Measurements from ENCODE around the gene SOX18. TPM values are rescaled to one million over a fixed set of nuclear protein-coding genes. Genes with fewer than 3 reads are reported as not detected.

The SOX18 gene
- total and polyA plus RNA-seq, 2 of the 13 experiments (the other 11 are each of a cell fraction or from before 2014, with no cell fraction given), result 1.6 to 1.9 TPM

DNA sequence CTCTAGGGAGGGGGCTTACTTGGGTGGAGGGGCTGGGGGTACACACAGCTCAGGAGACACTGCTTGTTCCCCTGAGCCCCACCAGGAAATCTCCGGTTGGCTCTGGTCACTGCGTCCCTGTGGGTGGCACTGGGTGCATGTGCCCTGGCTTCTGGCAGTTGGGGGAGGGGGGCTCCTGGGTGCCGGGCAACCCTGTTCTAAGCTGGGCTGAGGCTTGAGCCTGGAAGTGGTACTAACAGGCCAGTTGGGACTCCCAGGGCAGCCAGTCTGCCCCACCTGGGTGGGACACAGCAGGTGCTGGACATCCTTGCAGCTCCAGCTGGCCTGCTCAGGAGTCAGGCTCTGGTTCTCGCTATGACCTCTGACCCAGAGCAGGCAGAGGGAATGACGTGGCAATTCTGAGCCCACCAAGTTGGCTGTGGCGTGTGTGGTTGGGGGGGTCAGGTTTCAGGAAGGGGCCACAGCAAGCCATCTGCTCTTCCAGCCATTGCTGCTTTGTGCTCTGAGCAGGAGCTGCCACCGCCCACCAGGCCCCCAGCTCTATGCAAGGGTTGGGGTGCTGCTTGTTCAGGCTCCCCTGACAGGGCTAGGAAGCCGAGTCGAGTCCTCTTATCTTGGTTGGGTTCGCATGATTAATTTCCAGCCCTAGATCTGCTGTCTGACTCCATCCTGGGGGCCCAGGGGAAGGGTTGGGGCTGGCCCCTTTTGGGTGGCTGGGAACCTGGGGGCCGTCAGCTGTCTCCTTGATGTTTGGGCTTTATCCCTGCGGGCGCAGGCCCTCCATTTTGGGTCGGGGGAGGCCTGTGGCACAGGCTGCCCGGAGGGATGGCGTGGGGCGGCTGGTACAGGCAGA lies 12.9 kb downstream of the SOX18 start (continued):
- TF ChIP-seq, protein P1, sequence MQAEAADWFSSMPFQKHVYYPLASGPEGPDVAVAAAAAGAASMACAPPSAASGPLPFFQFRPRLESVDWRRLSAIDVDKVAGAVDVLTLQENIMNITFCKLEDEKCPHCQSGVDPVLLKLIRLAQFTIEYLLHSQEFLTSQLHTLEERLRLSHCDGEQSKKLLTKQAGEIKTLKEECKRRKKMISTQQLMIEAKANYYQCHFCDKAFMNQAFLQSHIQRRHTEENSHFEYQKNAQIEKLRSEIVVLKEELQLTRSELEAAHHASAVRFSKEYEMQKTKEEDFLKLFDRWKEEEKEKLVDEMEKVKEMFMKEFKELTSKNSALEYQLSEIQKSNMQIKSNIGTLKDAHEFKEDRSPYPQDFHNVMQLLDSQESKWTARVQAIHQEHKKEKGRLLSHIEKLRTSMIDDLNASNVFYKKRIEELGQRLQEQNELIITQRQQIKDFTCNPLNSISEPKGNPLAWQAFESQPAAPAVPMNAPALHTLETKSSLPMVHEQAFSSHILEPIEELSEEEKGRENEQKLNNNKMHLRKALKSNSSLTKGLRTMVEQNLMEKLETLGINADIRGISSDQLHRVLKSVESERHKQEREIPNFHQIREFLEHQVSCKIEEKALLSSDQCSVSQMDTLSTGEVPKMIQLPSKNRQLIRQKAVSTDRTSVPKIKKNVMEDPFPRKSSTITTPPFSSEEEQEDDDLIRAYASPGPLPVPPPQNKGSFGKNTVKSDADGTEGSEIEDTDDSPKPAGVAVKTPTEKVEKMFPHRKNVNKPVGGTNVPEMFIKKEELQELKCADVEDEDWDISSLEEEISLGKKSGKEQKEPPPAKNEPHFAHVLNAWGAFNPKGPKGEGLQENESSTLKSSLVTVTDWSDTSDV (CRISPR knock-in tag; IDR thresholded peaks at IDR 0.05), result no peak
- TF ChIP-seq ZNF597 (CRISPR knock-in tag; IDR thresholded peaks at IDR 0.05) (no peak), MXD1 (CRISPR knock-in tag; IDR thresholded peaks at IDR 0.05) (peak; percentile 79), ZNF749 (CRISPR knock-in tag; IDR thresholded peaks at IDR 0.05; ENCODE audit: borderline replicate concordance) (peak; percentile 42; the same call in 1 of the 2 replicates), ZNF761 (CRISPR knock-in tag; conservative IDR thresholded peaks at IDR 0.05) (0 out of 2 replicates have a peak, but pooled peaks have one; percentile 5), FOSL2 (CRISPR knock-in tag; IDR thresholded peaks at IDR 0.05) (peak; percentile 77), NR0B2 (CRISPR knock-in tag; IDR thresholded peaks at IDR 0.05) (peak; percentile 82), KLF16 (CRISPR knock-in tag; IDR thresholded peaks at IDR 0.05) (no peak), ZBTB26 (CRISPR knock-in tag; IDR thresholded peaks at IDR 0.05; ENCODE audit: borderline replicate concordance) (peak; percentile 10; the same call in 1 of the 2 replicates), ADNP (CRISPR knock-in tag; IDR thresholded peaks at IDR 0.05) (no peak), HNRNPUL1 (IDR thresholded peaks at IDR 0.05; ENCODE audit: low read depth, low read length) (no peak), THAP11 (CRISPR knock-in tag; IDR thresholded peaks at IDR 0.05) (peak; percentile 12; the same call in 1 of the 2 replicates), GLI4 (CRISPR knock-in tag; IDR thresholded peaks at IDR 0.05; ENCODE audit: borderline replicate concordance) (no peak), ASH2L (IDR thresholded peaks at IDR 0.05; ENCODE audit: insufficient read length, low read depth, low read length) (no peak), ZNF724P (CRISPR knock-in tag; IDR thresholded peaks at IDR 0.05; ENCODE audit: borderline replicate concordance) (no peak; the same call in 1 of the 2 replicates), ZNF672 (CRISPR knock-in tag; IDR thresholded peaks at IDR 0.05) (no peak), E2F1 (CRISPR knock-in tag; IDR thresholded peaks at IDR 0.05) (no peak), ZBTB21 (CRISPR knock-in tag; IDR thresholded peaks at IDR 0.05) (peak; percentile 79; the same call in 1 of the 2 replicates)
- TF ChIP-seq, protein P2, sequence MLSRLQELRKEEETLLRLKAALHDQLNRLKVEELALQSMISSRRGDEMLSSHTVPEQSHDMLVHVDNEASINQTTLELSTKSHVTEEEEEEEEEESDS (CRISPR knock-in tag; IDR thresholded peaks at IDR 0.05; ENCODE audit: borderline replicate concordance), result 0 out of 2 replicates have a peak, but pooled peaks have one; percentile 58
- TF ChIP-seq, protein P3, sequence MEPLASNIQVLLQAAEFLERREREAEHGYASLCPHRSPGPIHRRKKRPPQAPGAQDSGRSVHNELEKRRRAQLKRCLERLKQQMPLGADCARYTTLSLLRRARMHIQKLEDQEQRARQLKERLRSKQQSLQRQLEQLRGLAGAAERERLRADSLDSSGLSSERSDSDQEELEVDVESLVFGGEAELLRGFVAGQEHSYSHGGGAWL (CRISPR knock-in tag; IDR thresholded peaks at IDR 0.05), result peak; percentile 75

Measured in HepG2 (cell line).